ENCODE results near the gene NDUFV1.
"Not testable (repeated sequence)": the region's sequence is repeated elsewhere in the genome, so short reads cannot be mapped to it uniquely, and the experiment has no call there.

DNA sequence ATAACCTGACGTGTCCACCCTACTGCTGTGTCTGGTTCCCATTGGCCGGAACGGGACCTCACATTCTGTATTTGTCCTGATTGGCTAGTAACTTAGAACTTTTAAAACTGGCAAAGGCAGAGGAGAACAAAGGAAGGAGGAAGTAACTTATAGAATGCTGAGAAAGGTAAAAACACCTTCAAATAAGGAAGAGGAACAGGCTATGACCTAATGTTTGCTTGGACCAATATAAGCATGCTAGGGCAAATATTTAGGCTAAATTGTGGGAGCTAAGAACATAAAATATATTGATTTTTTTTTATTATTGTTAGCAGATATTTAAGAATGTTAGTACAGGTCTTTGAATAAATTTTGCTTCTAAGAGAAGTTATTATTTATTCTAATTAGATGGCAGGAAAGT lies 30.7 kb downstream of the NDUFV1 start:
- not testable (repeated sequence) for TF ChIP-seq POLR2A (IDR thresholded peaks at IDR 0.05)
- TF ChIP-seq, protein P1, sequence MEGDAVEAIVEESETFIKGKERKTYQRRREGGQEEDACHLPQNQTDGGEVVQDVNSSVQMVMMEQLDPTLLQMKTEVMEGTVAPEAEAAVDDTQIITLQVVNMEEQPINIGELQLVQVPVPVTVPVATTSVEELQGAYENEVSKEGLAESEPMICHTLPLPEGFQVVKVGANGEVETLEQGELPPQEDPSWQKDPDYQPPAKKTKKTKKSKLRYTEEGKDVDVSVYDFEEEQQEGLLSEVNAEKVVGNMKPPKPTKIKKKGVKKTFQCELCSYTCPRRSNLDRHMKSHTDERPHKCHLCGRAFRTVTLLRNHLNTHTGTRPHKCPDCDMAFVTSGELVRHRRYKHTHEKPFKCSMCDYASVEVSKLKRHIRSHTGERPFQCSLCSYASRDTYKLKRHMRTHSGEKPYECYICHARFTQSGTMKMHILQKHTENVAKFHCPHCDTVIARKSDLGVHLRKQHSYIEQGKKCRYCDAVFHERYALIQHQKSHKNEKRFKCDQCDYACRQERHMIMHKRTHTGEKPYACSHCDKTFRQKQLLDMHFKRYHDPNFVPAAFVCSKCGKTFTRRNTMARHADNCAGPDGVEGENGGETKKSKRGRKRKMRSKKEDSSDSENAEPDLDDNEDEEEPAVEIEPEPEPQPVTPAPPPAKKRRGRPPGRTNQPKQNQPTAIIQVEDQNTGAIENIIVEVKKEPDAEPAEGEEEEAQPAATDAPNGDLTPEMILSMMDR (IDR thresholded peaks at IDR 0.05), result not testable (repeated sequence)
